Cardiac septum (tissue), 1 donor: Measurements from ENCODE around the gene RGL3. TPM values are rescaled to one million over a fixed set of nuclear protein-coding genes. Genes with fewer than 3 reads are reported as not detected.
"Not testable (repeated sequence)": the region's sequence is repeated elsewhere in the genome, so short reads cannot be mapped to it uniquely, and the experiment has no call there.

Experiments
- DNase-seq: peaks from one replicate; pipeline ENCODE4 v3.0.0-alpha.2; 2020; ENCODE audit warnings: low spot score
- intact Hi-C: fragments of 100-400 bp; cut with DNase I; formaldehyde crosslinking; loops from one replicate; pipeline ENCODE4 v1.14.0; 2022
- total RNA-seq: library from RNA; stranded (reverse); fragmentation: NEBNext Ultra II Directional; extraction: Animal tissue kit (Norgen Biotek cat#: 25700); gene quantifications from one replicate; pipeline ENCODE4 v1.2.1, GENCODE V29; 2021
- donor health status: DM: no; HTN: no; CAD: no.

Gene RGL3
- total RNA-seq, 1 donor from 2014 or later = 5.8 TPM

GRCh38 chr19:11450570-11451326 lies 31.6 kb upstream of the RGL3 start:
- intact Hi-C loops = no loop called here
- no peak for DNase-seq

GRCh38 chr19:11448923-11449554 lies 29.9 kb upstream of the RGL3 start:
- no peak for DNase-seq
- intact Hi-C loops = loop anchor here (5.0 to 10.0 kb wide), 2 partner anchors 157 to 324 kb away; no protein-coding TSS in a partner anchor

DNA sequence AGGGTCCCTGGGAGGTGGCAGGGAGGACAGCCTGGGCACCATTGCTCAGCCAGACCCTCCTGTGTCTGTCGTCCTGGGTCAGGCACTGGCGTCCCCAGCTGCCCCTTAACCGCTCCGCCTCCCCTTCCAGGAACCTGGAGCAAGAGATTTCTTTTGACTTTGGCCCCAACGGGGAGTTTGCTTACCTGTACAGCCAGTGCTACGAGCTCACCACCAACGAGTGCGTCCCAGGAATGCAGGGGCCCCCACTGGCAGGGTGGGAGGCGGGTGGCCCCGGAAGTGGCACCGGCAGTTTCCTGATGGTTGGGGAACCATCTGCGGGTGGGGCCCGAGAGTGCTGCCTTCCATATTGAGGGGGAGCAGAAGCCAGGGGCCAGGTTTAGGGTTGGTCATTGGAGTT lies 29.3 kb upstream of the RGL3 start:
- intact Hi-C loops = loop anchor here (5.0 to 10.0 kb wide), 2 partner anchors 156 to 324 kb away; no protein-coding TSS in a partner anchor
- no peak for DNase-seq

DNA sequence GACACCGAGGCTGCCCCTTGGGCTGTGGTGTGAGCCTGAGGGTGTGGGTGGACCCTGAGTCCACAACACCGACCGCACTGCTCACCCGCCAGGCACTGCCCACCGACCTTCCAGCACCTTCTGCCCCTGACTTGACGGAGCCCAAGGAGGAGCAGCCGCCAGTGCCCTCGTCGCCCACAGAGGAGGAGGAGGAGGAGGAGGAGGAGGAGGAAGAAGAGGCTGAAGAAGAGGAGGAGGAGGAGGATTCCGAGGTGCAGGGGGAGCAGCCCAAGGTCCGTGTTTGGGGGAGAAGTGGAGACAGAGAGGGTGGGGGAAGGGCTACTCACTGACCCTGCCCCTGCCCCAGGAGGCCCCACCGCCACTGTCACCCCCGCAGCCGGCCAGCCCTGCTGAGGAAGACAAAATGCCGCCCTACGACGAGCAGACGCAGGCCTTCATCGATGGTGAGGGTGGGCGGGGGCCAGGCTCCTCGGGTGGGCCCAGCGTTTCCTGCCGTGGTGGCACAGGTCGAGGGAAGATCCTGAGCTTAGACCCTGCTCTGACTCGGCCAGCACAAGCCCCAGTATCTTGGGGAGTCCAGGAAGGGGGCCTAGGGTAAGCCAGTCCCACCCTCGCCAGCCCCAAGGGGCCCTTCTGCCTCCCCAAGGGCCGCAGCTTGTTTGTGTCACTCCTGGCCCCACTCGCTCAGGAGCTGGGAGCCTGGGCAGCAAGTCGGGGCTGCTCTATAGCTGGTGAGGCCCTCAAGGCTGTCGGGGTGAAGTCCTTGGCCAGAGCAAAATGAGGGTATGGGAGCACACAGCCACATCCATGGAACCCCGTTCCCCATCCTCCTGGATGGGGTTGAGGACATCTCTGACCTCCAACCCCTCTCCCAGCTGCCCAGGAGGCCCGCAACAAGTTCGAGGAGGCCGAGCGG lies 28.5 kb upstream of the RGL3 start:
- DNase-seq = no peak
- intact Hi-C loops = loop anchor here (5.0 to 10.0 kb wide), 2 partner anchors 155 to 323 kb away; no protein-coding TSS in a partner anchor

GRCh38 chr19:11446652-11447301 lies 27.7 kb upstream of the RGL3 start:
- intact Hi-C loops = loop anchor here (5.0 to 10.0 kb wide), 2 partner anchors 154 to 322 kb away; no protein-coding TSS in a partner anchor
- DNase-seq = no peak

DNA sequence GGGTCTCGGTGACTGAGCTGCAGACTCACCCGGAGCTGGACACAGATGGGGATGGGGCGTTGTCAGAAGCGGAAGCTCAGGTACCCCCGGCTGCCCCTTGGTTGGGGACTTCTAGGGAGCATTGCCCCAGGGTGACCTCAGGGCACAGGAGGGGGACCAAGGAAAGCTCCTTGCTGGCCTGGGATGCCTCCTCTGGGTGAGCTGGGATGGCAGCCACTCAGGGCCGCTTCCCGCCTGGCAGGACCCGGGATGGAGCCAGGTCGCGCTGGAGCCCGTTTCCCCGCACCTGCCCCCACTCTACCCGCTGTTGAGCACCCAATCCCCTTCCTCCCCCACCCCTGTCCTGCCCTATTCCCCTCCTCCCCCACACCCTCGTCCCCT lies 27.1 kb upstream of the RGL3 start:
- intact Hi-C loops = loop anchor here (5.0 to 10.0 kb wide), 2 partner anchors 154 to 321 kb away; no protein-coding TSS in a partner anchor
- DNase-seq = no peak

DNA sequence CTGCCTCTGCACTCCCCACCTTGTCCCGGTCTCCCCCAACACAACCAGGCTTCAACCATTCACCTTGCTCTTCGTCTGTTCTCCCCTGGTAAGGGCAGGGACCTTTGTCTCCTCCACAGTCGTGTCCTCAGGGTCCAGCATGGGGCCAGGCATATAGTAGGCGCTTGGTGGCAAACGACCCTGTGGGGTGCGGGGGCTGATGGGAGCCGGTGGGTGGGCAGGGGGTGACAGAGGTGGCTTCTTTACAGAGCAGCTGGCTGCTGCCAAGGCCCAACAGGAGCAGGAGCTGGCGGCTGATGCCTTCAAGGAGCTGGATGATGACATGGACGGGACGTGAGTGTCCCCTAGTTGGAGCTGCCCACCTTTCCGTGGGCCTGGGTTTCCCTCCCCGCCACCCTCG lies 26.0 kb upstream of the RGL3 start:
- DNase-seq = no peak
- intact Hi-C loops = loop anchor here (5.0 to 10.0 kb wide), 2 partner anchors 153 to 320 kb away; no protein-coding TSS in a partner anchor

DNA sequence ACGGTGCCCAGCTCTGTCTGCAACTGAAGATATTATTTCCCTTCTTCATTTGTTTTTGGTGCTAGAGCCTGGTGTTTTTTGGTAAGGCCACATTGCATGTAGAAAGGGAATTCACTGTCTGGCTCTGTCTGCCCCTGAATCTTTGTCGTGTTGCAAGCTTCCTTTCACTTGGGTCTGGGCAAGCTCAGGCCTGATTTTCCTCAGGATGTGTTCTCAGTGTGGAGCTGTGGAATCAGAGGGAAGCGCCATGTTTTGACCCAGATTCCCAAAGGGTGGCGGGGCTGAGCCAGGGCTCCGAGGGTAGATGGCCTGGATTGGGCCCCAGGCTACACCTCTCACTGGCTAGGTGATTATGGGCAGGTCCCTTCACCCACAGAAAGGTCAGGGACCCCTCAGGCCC lies 24.9 kb upstream of the RGL3 start:
- intact Hi-C loops = loop anchor here (10.0 kb wide), 1 partner anchor 319 kb away; no protein-coding TSS in a partner anchor
- no peak for DNase-seq

GRCh38 chr19:11437955-11438354 lies 18.8 kb upstream of the RGL3 start:
- DNase-seq = no peak
- intact Hi-C loops = no loop called here

GRCh38 chr19:11435833-11436313 lies 16.8 kb upstream of the RGL3 start:
- DNase-seq = no peak
- intact Hi-C loops = loop anchor here (2.0 kb wide), 1 partner anchor 55 kb away; no protein-coding TSS in a partner anchor

GRCh38 chr19:11435057-11435832 lies 16.1 kb upstream of the RGL3 start, which contains the start of the genes ODAD3 and PRKCSH:
ODAD3 (minus strand) TSS chr19:11435121; CDS start chr19:11435016, 105 bp downstream.
PRKCSH (plus strand) TSS chr19:11435635; CDS start chr19:11436118, 483 bp downstream.
- intact Hi-C loops = loop anchor here (2.0 kb wide), 1 partner anchor 54 kb away; no protein-coding TSS in a partner anchor
- peak; percentile 100 for DNase-seq

DNA sequence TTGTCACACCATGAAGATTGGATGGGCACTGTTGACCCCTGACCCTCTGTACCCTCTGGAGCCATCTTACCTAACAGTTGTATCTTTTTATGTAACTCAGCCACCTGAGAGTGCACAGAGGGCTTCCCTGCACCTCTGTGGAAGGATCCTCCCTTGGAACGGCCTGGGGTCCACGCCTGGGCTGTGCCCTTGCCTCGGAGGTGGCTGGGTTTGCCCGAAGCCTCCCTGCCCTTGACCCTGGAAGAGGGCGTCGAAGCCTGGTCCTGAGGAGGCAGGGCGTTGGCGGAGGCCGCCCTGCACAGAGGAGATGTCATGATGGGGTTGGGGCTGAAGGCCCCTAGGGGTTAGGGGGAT lies 15.6 kb upstream of the RGL3 start:
- DNase-seq = no peak
- intact Hi-C loops = loop anchor here (2.0 kb wide), 1 partner anchor 54 kb away; no protein-coding TSS in a partner anchor

GRCh38 chr19:11433526-11433925 lies 14.4 kb upstream of the RGL3 start:
- intact Hi-C loops, DNase-seq: not testable (repeated sequence)

- intact Hi-C loops = no loop called here
- DNase-seq = no peak
These were observed 7.5 kb upstream of the RGL3 start for GRCh38 chr19:11426656-11427055.

GRCh38 chr19:11425719-11426457 lies 6.8 kb upstream of the RGL3 start:
- intact Hi-C loops = no loop called here
- DNase-seq = no peak

GRCh38 chr19:11423791-11424181 lies 4.7 kb upstream of the RGL3 start:
- DNase-seq = no peak
- intact Hi-C loops = loop anchor here (5.0 kb wide), 1 partner anchor 41 kb away; the partner anchor contains the start of gene EPOR

DNA sequence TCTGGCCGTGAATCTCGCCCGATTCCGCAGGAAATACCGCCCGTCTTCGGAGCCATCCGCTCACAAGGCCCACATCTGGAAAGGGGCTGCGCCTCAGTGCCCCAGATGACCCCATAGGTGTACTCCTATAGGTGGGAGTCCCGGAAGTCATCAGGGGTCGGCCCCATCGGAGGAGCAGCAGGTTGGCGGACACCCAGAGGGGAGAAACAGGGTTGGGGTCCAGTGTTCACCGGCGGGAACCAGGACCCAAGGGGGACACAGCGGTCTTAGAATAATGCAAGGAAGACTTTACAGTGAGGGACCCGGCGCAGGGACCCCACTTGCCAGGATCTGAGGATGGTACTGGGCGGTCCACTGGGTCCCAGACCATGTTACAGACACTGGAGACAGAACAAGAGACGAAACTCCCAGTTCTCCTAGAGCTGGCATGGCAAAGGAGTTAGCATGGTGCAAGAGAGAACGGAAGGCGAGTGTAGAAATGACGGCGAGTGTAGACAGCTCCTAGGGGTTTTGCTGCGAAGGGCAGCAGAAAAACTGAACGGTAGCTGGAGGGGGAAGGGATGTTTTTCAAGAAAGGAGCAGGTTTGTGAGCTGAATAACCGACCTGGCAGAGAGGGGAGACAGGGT lies 4.2 kb upstream of the RGL3 start:
- no peak for DNase-seq

More for the DNA sequence above, 4.2 kb upstream of the RGL3 start:
- intact Hi-C loops = loop anchor here (5.0 kb wide), 1 partner anchor 41 kb away; the partner anchor contains the start of gene EPOR
